Measurements from ENCODE around the gene PKHD1. TPM values are rescaled to one million over a fixed set of nuclear protein-coding genes. Genes with fewer than 3 reads are reported as not detected.

Gene PKHD1
- total and polyA plus RNA-seq, 2 of the 8 experiments (the other 6 are each of a cell fraction or from before 2014, with no cell fraction given) = 0.06 to 0.09 TPM

DNA sequence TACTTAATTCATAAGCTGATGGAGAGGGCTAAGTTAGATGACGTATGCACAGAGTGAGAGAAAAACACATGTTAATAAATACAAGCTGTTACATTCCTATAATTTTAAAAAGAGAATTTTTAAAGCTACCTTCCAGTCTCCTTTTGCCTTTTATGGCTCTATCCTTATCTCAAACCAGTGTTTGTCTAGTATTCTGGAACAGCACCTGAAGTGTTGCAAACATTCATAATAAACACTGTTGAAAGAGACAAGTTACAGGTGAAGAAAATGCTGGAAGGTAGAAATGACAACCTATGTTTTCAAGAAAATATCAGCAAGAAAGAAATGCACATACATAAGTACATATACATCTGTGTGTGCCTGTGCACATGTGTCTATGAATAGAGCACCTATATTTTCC is 409.1 kb downstream of the PKHD1 start:
- Histone ChIP-seq H2BK5ac (ENCODE audit: low read depth, low read length) (no peak overlapping the region), H3K23ac (ENCODE audit: insufficient read length) (no peak overlapping the region), H3K36me3 (ENCODE audit: control insufficient read depth in 2 of 4, insufficient read depth in 4 of 4, low read length in 3 of 4) (no peaks in the 10 kb centered on the region), H3K4ac (replicated peaks; ENCODE audit: insufficient read length, low read depth, low read length) (no peak overlapping the region), H3K18ac (ENCODE audit: extremely low read depth, low read length) (no peak overlapping the region), H2AFZ (ENCODE audit: low read length) (no peak overlapping the region), H4K8ac (ENCODE audit: extremely low read depth, insufficient read depth, low read length) (no peak overlapping the region), H3K14ac (ENCODE audit: insufficient read length) (no peak overlapping the region), H3K23me2 (ENCODE audit: low read depth, low read length) (no peaks in the 10 kb centered on the region), H3K27me3 (replicated peaks in 1 of 4; ENCODE audit: control insufficient read depth in 3 of 4, extremely low read depth in 1 of 4, insufficient read depth in 3 of 4, low read length in 3 of 4) (no peaks in the 10 kb centered on the region), H3K79me1 (ENCODE audit: low read depth, low read length) (no peaks in the 10 kb centered on the region), H2AK5ac (ENCODE audit: low read depth, low read length) (no peak overlapping the region), H3K4me1 (replicated peaks in 1 of 4; ENCODE audit: control insufficient read depth in 3 of 4, insufficient read depth in 4 of 4, low read length in 3 of 4) (no peaks in the 10 kb centered on the region), H3K9ac (replicated peaks in 1 of 4; ENCODE audit: extremely low read depth in 1 of 4, low read depth in 3 of 4, low read length in 3 of 4) (no peak overlapping the region), H2BK120ac (replicated peaks; ENCODE audit: low read depth, low read length) (no peak overlapping the region), H2BK20ac (ENCODE audit: low read length) (no peak overlapping the region), H3K27ac (ENCODE audit: low read depth, low read length) (no peak overlapping the region), H4K20me1 (replicated peaks in 1 of 2; ENCODE audit: control insufficient read depth in 1 of 2, insufficient read depth in 2 of 2, low read length in 2 of 2) (no peaks in the 10 kb centered on the region), H3K9me3 (ENCODE audit: insufficient read depth in 2 of 2, low read depth in 1 of 2, low read length in 1 of 2) (no peaks in the 10 kb centered on the region), H3K56ac (replicated peaks; ENCODE audit: insufficient read length, low read depth, low read length) (no peak overlapping the region), H3K4me3 (ENCODE audit: extremely low read depth in 1 of 4, insufficient read depth in 2 of 4, low read depth in 3 of 4, low read length in 4 of 4) (no peak overlapping the region), H4K91ac (replicated peaks; ENCODE audit: insufficient read length, low read length) (no peak overlapping the region), H3K4me2 (ENCODE audit: insufficient read depth in 1 of 2, low read depth in 2 of 2, low read length in 2 of 2) (no peak overlapping the region), H2BK12ac (ENCODE audit: low read depth, low read length) (no peak overlapping the region), H2BK15ac (ENCODE audit: low read length) (no peak overlapping the region), H3K79me2 (ENCODE audit: control insufficient read depth in 1 of 2, insufficient read depth in 2 of 2, low read length in 2 of 2) (no peaks in the 10 kb centered on the region), H4K5ac (ENCODE audit: insufficient read length, low read depth, low read length) (no peak overlapping the region)
- WGBS, 2 experiments (ENCODE audit: extremely low coverage in 1 of 2, insufficient coverage in 1 of 2, insufficient read length in 1 of 2, insufficient replicate concordance in 2 of 2, low coverage in 1 of 2, low lambda C conversion rate in 2 of 2, missing lambda C conversion rate in 1 of 2) = 83% methylated on average over 1 of the region's 1 CpG; no CpG with 5 or more reads in 1 of the 2 experiments
- ChIA-PET CTCF (ENCODE audit: partially characterized antibody) (interaction anchor here (1.3 kb wide), 1 partner anchor 13 kb away, joined by 5 read pairs; no protein-coding TSS in a partner anchor), POLR2A (ENCODE audit: partially characterized antibody) (no interaction called here)
- FAIRE-seq (no peak), DNase-seq (ENCODE audit: low read depth in 1 of 2, low spot score in 2 of 2) (no peak)
- no peak for TF ChIP-seq TEAD4 (IDR thresholded peaks at IDR 0.05; ENCODE audit: low read depth, low read length)
- no peak for TF ChIP-seq POU5F1 (IDR thresholded peaks at IDR 0.05; ENCODE audit: low read depth, low read length)
- no peak for TF ChIP-seq EP300 (IDR thresholded peaks at IDR 0.05; ENCODE audit: borderline replicate concordance in 1 of 2, low read depth in 2 of 2, low read length in 2 of 2)
- no peak for TF ChIP-seq BRCA1 (IDR thresholded peaks at IDR 0.05; ENCODE audit: low read depth, low read length)
- no peak for TF ChIP-seq POLR2A (IDR thresholded peaks at IDR 0.05; ENCODE audit: control extremely low read depth in 1 of 2, low read depth in 2 of 2, low read length in 2 of 2)
- TF ChIP-seq YY1 (IDR thresholded peaks at IDR 0.05; ENCODE audit: low read depth, low read length) = no peak
- TF ChIP-seq EZH2 (IDR thresholded peaks at IDR 0.05; ENCODE audit: low read depth, low read length, severe bottlenecking) = no peak
- TF ChIP-seq SIX5 (IDR thresholded peaks at IDR 0.05; ENCODE audit: low read depth, low read length) = no peak
- no peak for TF ChIP-seq SIRT6 (IDR thresholded peaks at IDR 0.05; ENCODE audit: low read length)
- TF ChIP-seq CTBP2 (IDR thresholded peaks at IDR 0.05; ENCODE audit: borderline replicate concordance, insufficient read depth, insufficient read length, low read length) = no peak
- no peak for TF ChIP-seq JUND (IDR thresholded peaks at IDR 0.05; ENCODE audit: low read length)

Data from H1 (cell line).